Stimulated activated CD8-positive, alpha-beta memory T cell treated with anti-CD3 and anti-CD28 coated beads, Interleukin-12 subunit alpha, Interleukin-12 subunit beta, amount 100 ng/mL, for 24 hours (primary cell): ENCODE data around the gene PRICKLE1.
"Not testable (repeated sequence)": the region's sequence is repeated elsewhere in the genome, so short reads cannot be mapped to it uniquely, and the experiment has no call there.

Experiments used
- DNase-seq: peaks from one replicate; pipeline ENCODE4 v3.0.0-alpha.2; 2020; ENCODE audit errors: extremely low read depth

PRICKLE1 gene

GRCh38 chr12:42556917-42557316 is 32.6 kb downstream of the PRICKLE1 start:
- DNase-seq: no peak

- no peak for DNase-seq
Measured at GRCh38 chr12:42552822-42553221, 36.7 kb downstream of the PRICKLE1 start.

GRCh38 chr12:42550800-42551199 is 38.7 kb downstream of the PRICKLE1 start:
- DNase-seq: no peak

- DNase-seq: no peak
Measured at GRCh38 chr12:42546709-42547108, 42.8 kb downstream of the PRICKLE1 start.

- no peak for DNase-seq
Measured at GRCh38 chr12:42541965-42542364, 47.6 kb downstream of the PRICKLE1 start.

- not testable (repeated sequence) for DNase-seq
Measured at GRCh38 chr12:42541308-42541707, 48.2 kb downstream of the PRICKLE1 start.

- no peak for DNase-seq
Measured at GRCh38 chr12:42539696-42540095, 49.9 kb downstream of the PRICKLE1 start.

GRCh38 chr12:42538203-42538602 is 51.3 kb downstream of the PRICKLE1 start:
- DNase-seq: no peak

GRCh38 chr12:42534184-42534838 is 55.2 kb downstream of the PRICKLE1 start:
- no peak for DNase-seq

- no peak for DNase-seq
Measured at GRCh38 chr12:42530284-42530683, 59.3 kb downstream of the PRICKLE1 start.

GRCh38 chr12:42525444-42525843 is 64.1 kb downstream of the PRICKLE1 start:
- no peak for DNase-seq

- DNase-seq: no peak
Measured at GRCh38 chr12:42524716-42525115, 64.8 kb downstream of the PRICKLE1 start.

- DNase-seq: no peak
Measured at GRCh38 chr12:42516573-42516972, 73.0 kb downstream of the PRICKLE1 start.

- no peak for DNase-seq
Measured at GRCh38 chr12:42511656-42512055, 77.9 kb downstream of the PRICKLE1 start.

- no peak for DNase-seq
Measured at GRCh38 chr12:42510823-42511222, 78.7 kb downstream of the PRICKLE1 start.

GRCh38 chr12:42508913-42509460 is 80.6 kb downstream of the PRICKLE1 start:
- DNase-seq: no peak

- no peak for DNase-seq
Measured at GRCh38 chr12:42507565-42507964, 82.0 kb downstream of the PRICKLE1 start.

- no peak for DNase-seq
Measured at GRCh38 chr12:42507081-42507480, 82.5 kb downstream of the PRICKLE1 start.

- DNase-seq: no peak
Measured at GRCh38 chr12:42504049-42504448, 85.5 kb downstream of the PRICKLE1 start.

GRCh38 chr12:42502682-42503081 is 86.9 kb downstream of the PRICKLE1 start:
- DNase-seq: no peak

GRCh38 chr12:42498549-42499247 is 90.8 kb downstream of the PRICKLE1 start:
- DNase-seq: no peak

GRCh38 chr12:42496886-42497285 is 92.7 kb downstream of the PRICKLE1 start:
- no peak for DNase-seq

GRCh38 chr12:42495244-42495643 is 94.3 kb downstream of the PRICKLE1 start:
- DNase-seq: no peak
